ENCODE results near the gene CD3G.

DNA sequence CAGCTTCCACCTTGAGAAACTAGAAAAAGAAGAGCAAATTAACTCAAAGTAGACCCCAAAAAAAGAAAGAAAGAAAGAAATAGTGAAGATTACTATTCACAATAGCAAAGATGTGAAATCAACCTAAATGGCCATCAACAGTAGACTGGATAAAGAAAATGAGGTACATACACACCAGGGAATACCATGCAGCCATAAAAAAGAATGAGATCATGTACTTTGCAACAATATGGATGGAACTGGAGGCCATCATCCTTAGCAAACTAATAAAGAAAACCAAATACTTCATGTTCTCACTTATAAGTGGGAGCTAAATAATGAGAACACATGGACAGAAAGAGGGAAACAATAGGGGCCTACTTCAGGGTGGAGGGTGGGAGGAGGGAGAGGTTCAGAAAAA lies 15.4 kb upstream of the CD3G start:
- TF ChIP-seq POLR2A (IDR thresholded peaks at IDR 0.05): no peak
- TF ChIP-seq, protein P1, sequence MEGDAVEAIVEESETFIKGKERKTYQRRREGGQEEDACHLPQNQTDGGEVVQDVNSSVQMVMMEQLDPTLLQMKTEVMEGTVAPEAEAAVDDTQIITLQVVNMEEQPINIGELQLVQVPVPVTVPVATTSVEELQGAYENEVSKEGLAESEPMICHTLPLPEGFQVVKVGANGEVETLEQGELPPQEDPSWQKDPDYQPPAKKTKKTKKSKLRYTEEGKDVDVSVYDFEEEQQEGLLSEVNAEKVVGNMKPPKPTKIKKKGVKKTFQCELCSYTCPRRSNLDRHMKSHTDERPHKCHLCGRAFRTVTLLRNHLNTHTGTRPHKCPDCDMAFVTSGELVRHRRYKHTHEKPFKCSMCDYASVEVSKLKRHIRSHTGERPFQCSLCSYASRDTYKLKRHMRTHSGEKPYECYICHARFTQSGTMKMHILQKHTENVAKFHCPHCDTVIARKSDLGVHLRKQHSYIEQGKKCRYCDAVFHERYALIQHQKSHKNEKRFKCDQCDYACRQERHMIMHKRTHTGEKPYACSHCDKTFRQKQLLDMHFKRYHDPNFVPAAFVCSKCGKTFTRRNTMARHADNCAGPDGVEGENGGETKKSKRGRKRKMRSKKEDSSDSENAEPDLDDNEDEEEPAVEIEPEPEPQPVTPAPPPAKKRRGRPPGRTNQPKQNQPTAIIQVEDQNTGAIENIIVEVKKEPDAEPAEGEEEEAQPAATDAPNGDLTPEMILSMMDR (IDR thresholded peaks at IDR 0.05): no peak
